K562 (cell line): ENCODE data around the gene CCDC136. TPM values are rescaled to one million over a fixed set of nuclear protein-coding genes. Genes with fewer than 3 reads are reported as not detected.
A peak's percentile ranks its signal among the peaks of the same experiment; 100 is the strongest.

Experiments used
- ETV5 ChIP-seq: sonication (generic); formaldehyde crosslinking; IDR thresholded peaks from 2 replicates; pipeline ENCODE4 v1.4.0; 2020; ENCODE audit warnings: low read depth, mild to moderate bottlenecking, missing genetic modification reagents
- FIP1L1 ChIP-seq: fragments of 200-400 bp; formaldehyde crosslinking; IDR thresholded peaks from 2 replicates; pipeline ENCODE4 v1.6.1; 2018; ENCODE audit warnings: mild to moderate bottlenecking, low read depth, low read length; ENCODE audit not compliant: poor library complexity, severe bottlenecking
- HDAC6 ChIP-seq: IDR thresholded peaks from 2 replicates; pipeline ENCODE4 v1.6.1; 2012; ENCODE audit warnings: low read depth, mild to moderate bottlenecking, control low read depth, inconsistent platforms, low read length, moderate library complexity
- NFRKB ChIP-seq: fragments of 450-650 bp; IDR thresholded peaks from 2 replicates; pipeline ENCODE4 v1.6.1; 2016; ENCODE audit warnings: low read depth
- POLR2A ChIP-seq: fragments of 450-650 bp; conservative IDR thresholded peaks from 2 replicates; pipeline ENCODE4 v1.6.1; 2016
- PTRF ChIP-seq: fragments of 450-650 bp; IDR thresholded peaks from 2 replicates; pipeline ENCODE4 v1.6.1; 2016; ENCODE audit warnings: mild to moderate bottlenecking, missing genetic modification characterization, missing compliant biosample characterization
- SMAD1 ChIP-seq: fragments of 150-350 bp; IDR thresholded peaks from 2 replicates; pipeline ENCODE4 v1.6.1; 2014; ENCODE audit warnings: low read length, low read depth; ENCODE audit not compliant: partially characterized antibody
- TCF7 ChIP-seq: sonication (generic); IDR thresholded peaks from 2 replicates; pipeline ENCODE4 v1.6.1; 2016; ENCODE audit warnings: antibody characterized with exemption, borderline replicate concordance
- ZEB2 ChIP-seq: fragments of 450-650 bp; IDR thresholded peaks from 2 replicates; pipeline ENCODE4 v1.6.1; 2016
- ZNF165 ChIP-seq: fragments of 250-450 bp; sonication (Bioruptor Pico); IDR thresholded peaks from 2 replicates; pipeline ENCODE4 v1.4.0; 2020; ENCODE audit warnings: borderline replicate concordance
- ZNF253 ChIP-seq: fragments of 250-450 bp; sonication (Bioruptor Pico); conservative IDR thresholded peaks from 2 replicates; pipeline ENCODE4 v1.6.1; 2021; ENCODE audit warnings: mild to moderate bottlenecking
- polyA plus RNA-seq, 8 experiments: library from polyadenylated mRNA; depleted of rRNA in 4 of 8; stranded (reverse) in 5 of 8; unstranded in 3 of 8; fragments of >200 nt; fragmentation: Nextera tagmentation in 2 of 8; fragmentation: Illumina TruSeq in 1 of 8; extraction: Ambion mirVana in 2 of 8; extraction: Trizol in 1 of 8; gene quantifications; 2 replicates each; pipeline versions ENCODE4 v1.2.1 to v1.2.3, GENCODE V29; 2011 to 2014; ENCODE audit warnings: inconsistent platforms in 1 of 8, missing spikeins in 1 of 8
- total RNA-seq, 7 experiments: library from RNA; depleted of rRNA in 6 of 7; stranded (reverse); fragments of >200 nt in 6 of 7; fragmentation: Illumina TruSeq in 2 of 7; extraction: Trizol in 2 of 7; gene quantifications; 2 replicates each; pipeline versions ENCODE4 v1.2.1 to v1.2.3, GENCODE V29; 2011 to 2021; ENCODE audit warnings: low replicate concordance in 1 of 7
- TF ChIP-seq, protein P1 (sequence below): fragments of 200-600 bp; sonication (generic); IDR thresholded peaks from one replicate; pipeline ENCODE4 v1.6.1; 2012; ENCODE audit warnings: mild to moderate bottlenecking, low read depth, low read length, inconsistent platforms

The CCDC136 gene
- total and polyA plus RNA-seq, 9 of the 15 experiments (the other 6 are each of a cell fraction or from before 2014, with no cell fraction given), result 2.4 to 40.8 (median 26.5) TPM

DNA sequence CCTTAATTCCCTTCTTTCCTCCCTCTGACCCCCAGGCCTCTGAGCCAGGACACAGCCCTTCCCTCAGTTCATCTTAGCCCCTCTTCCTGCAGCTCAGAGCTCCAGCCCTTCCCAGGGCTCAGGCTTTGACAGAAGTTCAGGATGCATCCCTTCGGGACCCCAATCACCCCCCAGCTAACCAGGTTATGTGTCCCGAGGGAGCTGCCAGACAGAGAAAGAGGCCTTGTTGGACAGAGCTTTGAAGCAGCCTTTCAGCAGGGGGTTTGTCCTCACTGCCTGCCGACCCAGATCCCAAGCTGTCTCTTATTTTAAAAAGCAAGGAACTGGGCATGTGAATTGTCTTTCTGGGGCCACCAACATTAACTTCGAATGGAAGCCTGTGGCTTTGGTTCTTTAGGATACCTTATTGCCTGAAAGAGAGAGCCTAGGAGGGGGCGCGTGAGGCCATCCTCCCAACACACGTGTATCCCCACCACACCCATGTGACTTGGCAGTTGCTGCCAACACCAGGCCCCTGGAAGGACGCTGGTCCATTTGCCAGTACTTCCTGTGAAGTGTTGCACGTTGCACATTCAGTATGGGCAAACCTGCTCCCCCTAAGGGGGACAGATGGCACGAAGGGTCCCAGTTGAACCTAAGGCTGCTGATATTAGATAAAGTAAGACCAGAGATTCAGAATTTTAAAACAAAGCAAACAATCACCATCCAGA, 858 bp downstream of the CCDC136 start (continued):
- TF ChIP-seq, protein P1, sequence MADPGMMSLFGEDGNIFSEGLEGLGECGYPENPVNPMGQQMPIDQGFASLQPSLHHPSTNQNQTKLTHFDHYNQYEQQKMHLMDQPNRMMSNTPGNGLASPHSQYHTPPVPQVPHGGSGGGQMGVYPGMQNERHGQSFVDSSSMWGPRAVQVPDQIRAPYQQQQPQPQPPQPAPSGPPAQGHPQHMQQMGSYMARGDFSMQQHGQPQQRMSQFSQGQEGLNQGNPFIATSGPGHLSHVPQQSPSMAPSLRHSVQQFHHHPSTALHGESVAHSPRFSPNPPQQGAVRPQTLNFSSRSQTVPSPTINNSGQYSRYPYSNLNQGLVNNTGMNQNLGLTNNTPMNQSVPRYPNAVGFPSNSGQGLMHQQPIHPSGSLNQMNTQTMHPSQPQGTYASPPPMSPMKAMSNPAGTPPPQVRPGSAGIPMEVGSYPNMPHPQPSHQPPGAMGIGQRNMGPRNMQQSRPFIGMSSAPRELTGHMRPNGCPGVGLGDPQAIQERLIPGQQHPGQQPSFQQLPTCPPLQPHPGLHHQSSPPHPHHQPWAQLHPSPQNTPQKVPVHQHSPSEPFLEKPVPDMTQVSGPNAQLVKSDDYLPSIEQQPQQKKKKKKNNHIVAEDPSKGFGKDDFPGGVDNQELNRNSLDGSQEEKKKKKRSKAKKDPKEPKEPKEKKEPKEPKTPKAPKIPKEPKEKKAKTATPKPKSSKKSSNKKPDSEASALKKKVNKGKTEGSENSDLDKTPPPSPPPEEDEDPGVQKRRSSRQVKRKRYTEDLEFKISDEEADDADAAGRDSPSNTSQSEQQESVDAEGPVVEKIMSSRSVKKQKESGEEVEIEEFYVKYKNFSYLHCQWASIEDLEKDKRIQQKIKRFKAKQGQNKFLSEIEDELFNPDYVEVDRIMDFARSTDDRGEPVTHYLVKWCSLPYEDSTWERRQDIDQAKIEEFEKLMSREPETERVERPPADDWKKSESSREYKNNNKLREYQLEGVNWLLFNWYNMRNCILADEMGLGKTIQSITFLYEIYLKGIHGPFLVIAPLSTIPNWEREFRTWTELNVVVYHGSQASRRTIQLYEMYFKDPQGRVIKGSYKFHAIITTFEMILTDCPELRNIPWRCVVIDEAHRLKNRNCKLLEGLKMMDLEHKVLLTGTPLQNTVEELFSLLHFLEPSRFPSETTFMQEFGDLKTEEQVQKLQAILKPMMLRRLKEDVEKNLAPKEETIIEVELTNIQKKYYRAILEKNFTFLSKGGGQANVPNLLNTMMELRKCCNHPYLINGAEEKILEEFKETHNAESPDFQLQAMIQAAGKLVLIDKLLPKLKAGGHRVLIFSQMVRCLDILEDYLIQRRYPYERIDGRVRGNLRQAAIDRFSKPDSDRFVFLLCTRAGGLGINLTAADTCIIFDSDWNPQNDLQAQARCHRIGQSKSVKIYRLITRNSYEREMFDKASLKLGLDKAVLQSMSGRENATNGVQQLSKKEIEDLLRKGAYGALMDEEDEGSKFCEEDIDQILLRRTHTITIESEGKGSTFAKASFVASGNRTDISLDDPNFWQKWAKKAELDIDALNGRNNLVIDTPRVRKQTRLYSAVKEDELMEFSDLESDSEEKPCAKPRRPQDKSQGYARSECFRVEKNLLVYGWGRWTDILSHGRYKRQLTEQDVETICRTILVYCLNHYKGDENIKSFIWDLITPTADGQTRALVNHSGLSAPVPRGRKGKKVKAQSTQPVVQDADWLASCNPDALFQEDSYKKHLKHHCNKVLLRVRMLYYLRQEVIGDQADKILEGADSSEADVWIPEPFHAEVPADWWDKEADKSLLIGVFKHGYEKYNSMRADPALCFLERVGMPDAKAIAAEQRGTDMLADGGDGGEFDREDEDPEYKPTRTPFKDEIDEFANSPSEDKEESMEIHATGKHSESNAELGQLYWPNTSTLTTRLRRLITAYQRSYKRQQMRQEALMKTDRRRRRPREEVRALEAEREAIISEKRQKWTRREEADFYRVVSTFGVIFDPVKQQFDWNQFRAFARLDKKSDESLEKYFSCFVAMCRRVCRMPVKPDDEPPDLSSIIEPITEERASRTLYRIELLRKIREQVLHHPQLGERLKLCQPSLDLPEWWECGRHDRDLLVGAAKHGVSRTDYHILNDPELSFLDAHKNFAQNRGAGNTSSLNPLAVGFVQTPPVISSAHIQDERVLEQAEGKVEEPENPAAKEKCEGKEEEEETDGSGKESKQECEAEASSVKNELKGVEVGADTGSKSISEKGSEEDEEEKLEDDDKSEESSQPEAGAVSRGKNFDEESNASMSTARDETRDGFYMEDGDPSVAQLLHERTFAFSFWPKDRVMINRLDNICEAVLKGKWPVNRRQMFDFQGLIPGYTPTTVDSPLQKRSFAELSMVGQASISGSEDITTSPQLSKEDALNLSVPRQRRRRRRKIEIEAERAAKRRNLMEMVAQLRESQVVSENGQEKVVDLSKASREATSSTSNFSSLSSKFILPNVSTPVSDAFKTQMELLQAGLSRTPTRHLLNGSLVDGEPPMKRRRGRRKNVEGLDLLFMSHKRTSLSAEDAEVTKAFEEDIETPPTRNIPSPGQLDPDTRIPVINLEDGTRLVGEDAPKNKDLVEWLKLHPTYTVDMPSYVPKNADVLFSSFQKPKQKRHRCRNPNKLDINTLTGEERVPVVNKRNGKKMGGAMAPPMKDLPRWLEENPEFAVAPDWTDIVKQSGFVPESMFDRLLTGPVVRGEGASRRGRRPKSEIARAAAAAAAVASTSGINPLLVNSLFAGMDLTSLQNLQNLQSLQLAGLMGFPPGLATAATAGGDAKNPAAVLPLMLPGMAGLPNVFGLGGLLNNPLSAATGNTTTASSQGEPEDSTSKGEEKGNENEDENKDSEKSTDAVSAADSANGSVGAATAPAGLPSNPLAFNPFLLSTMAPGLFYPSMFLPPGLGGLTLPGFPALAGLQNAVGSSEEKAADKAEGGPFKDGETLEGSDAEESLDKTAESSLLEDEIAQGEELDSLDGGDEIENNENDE, result no peak
- TF ChIP-seq ETV5, result peak; percentile 46; the same call in 1 of the 2 replicates
- TF ChIP-seq PTRF (tag), result no peak
- no peak for TF ChIP-seq HDAC6
- no peak for TF ChIP-seq TCF7
- TF ChIP-seq FIP1L1, result no peak
- TF ChIP-seq POLR2A, result no peak
- no peak for TF ChIP-seq NFRKB
- no peak for TF ChIP-seq ZNF253
- TF ChIP-seq ZEB2, result no peak
- TF ChIP-seq SMAD1, result no peak
- no peak for TF ChIP-seq ZNF165 (CRISPR knock-in tag)
